B cell (primary cell): ENCODE results near the gene AGAP6.

Experiments
- CTCF ChIP-seq: fragments of 200-600 bp; IDR thresholded peaks from one replicate; pipeline ENCODE4 v1.8.0; 2022; ENCODE audit warnings: antibody characterized with exemption, mild to moderate bottlenecking
- EZH2 ChIP-seq: IDR thresholded peaks from 2 replicates; pipeline ENCODE4 v1.6.1; 2012; ENCODE audit warnings: borderline replicate concordance, low read depth, mild to moderate bottlenecking, moderate library complexity, low read length; ENCODE audit not compliant: insufficient read depth, poor library complexity, severe bottlenecking

GRCh38 chr10:50033481-50033880 is 45.3 kb downstream of the AGAP6 start:
- TF ChIP-seq EZH2 (no peak), CTCF (no peak)
